GM19372 (cell line): ENCODE data around the gene RIPOR3.
"Not testable (repeated sequence)": the region's sequence is repeated elsewhere in the genome, so short reads cannot be mapped to it uniquely, and the experiment has no call there.

Experiments
- ATAC-seq: cut with Tn5 transposase; IDR thresholded peaks from one replicate; pipeline ENCODE4 v1.9.1; 2021; ENCODE audit warnings: mild to moderate bottlenecking, low read depth, moderate library complexity; ENCODE audit not compliant: unreplicated experiment

RIPOR3 gene

GRCh38 chr20:50704514-50704913 is 13.2 kb upstream of the RIPOR3 start:
- ATAC-seq, result no peak

DNA sequence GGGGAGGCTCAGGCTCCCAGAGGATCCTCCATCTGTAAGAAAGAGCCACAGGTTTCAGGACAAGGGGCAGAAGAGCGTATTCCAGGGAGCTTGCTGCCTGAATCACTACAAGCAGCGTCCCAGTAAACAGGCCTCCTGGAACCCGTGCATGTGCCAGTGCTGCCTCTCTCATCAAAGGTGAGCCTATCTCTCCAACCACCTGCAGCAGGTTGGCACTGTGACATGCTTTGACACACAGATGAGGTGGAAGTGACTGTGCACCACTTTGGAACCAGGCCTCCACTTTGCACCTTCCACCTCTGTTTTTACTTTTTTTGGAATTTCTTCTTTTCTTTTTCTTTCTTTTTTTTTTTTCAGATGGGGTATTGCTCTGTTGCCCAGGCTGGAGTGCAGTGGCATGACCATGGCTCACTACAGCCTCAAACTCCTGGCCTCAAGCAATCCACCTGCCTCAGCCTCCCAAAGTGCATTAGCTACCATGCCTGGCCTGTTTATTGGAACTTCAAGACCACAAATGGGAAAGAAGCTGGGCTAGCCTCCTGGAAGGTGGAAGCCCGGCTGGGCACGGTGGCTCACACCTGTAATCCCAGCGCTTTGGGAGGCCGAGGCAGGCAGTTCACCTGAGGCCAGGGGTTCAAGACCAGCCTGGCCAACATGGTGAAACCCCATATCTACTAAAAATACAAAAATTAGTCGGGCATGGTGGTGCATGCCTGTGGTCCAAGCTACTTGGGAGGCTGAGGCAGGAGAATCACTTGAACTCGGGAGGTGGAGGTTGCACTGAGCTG is 12.5 kb upstream of the RIPOR3 start:
- not testable (repeated sequence) for ATAC-seq

DNA sequence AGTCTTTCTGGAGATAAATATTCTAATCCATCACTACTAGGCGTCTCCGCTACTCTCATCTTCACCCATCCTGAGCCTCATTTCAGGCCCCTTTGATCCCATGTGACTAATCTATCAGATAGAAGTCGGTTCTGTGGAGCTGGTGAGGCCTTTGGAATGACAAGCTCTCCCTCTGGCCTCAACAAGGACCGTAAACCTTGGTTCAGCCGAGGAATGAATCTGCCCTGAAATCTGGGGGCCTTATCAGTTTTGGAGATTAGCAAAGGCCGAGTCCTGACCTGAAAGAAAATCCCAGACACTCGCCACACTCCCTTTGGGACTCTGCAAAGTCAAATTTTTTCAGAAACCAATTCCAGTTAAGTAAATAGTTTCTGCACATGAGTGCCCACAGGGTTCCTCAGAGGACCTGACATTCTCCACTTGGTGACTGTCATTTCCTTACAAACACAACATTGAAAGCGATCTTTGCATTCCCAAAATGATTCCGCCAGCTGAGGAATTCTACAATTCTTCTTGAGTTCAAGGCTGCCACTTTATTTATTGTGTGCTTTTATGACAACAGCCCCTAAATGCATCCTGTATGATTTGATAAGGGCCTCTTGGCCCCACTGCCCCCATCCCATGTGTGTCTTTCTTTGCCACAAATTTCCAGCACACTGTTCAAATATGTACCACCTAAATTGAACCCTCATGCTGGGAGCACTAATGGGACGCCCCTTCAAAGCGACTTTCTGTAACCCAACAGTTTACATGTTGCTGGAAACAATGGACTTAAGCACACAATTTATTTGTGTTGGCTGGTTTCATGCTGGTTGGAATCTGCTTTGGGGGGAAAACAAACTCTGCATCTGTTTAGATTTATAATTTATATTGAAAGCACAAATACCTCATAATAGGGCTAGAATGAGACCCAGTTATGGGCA is 10.0 kb upstream of the RIPOR3 start:
- ATAC-seq, result no peak

- ATAC-seq, result no peak
Observed at GRCh38 chr20:50699688-50700087, 8.3 kb upstream of the RIPOR3 start.

- not testable (repeated sequence) for ATAC-seq
Observed at GRCh38 chr20:50698255-50698654, 6.9 kb upstream of the RIPOR3 start.

DNA sequence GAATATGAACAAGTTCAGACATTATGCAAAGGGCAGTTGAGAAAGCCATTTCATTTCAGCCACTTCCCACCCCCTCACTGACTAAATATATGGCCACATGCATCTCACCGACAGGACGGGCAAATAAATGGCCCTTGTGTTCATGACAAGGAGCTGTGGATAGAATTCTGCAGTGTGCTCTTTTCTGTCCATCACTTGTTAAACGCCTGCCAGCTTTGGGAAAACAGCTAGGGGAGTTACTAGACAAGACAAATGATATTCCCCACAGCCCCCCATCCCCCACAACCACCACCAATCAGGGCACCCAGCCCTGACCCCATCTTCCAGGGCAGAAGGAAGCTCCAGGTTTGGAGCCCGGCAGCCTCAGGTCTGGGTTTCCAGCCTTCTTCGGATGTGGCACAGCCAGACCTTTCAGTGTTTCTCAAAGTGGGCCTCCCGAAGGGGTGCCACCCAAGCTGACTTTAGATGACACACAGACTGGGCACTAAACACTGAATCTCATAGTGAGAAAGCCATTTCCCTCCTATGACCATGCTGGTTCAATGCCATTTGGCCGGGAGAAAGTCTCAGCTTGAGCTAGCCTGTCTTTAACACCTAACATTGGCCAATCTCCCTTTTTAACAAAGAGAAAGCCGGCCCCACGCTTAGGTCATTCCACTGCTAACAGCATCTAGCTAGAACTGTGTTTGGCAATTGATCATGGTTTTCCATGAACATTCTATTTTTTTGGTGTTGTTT is 4.0 kb upstream of the RIPOR3 start:
- no peak for ATAC-seq

DNA sequence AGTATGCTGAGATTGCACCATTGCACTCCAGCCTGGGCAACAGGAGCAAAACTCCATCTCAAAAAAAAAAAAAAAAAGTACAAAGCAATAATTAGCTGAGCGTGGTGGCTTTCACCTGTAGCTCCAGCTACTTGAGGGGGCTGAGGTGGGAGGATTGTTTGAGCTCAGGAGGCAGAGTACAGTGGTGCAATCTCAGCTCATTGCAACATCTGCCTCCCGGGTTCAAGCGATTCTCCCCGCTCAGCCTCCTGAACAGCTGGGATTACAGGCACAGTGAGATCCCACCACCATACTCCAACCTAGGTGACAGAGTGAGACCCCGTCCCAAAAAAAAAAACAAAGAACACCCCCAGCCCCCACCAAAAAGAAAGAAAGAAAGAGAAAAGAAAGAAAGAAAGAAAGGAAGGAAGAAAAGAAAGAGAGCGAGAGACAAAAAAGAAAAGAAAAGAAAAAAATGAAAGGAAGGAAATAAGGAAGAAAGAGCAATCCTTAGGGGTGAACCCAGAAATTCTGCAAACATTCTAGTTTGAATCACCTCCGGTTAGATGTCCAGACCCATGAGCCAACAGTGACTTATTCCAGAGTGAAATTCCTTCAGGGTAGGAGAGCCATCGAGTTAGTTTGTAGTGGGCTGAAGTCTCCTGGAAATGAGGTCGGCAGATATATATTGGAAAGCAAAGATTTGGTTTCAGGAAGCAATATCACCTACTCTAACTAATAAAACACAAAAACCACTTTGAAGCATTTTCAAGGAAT is 3.2 kb upstream of the RIPOR3 start:
- ATAC-seq, result no peak

DNA sequence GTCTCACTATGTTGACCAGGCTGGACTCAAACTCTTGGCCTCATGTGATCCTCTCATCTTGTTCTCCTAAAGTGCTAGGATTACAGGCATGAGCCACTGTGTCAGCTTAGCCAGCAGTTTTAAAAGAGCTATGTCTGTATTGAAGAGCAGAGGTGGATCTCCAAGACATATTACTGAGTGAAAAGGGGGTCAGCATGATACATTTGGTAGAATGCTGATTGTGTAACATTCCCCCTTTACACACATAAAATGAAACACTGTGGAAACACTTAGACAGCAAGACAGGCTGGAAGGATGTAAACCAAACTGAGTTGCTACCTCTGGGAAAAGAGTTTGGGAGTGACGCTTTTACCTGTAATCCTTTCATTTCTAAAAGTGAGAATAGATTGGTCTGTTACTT is 1.7 kb upstream of the RIPOR3 start:
- no peak for ATAC-seq

DNA sequence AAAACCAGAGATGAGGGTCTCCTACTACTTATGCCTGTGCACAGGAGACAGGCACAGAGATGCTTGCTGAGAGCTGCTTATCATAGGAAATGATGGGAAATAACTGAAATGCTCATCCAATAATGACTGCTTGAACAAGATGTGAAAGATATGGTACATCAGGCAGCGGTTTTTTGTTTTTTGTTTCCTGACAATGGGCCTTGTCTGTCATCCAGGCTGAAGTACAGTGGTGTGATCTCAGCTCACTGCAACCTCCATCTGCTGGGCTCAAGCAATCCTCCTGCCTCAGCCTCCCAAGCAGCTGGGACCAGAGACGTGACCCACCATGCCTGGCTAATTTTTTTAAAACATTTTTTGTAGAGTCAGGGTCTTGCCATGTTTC is 1.2 kb upstream of the RIPOR3 start:
- ATAC-seq, result no peak

GRCh38 chr20:50691573-50692551 is 520 bp upstream of the RIPOR3 start:
- ATAC-seq, result no peak

- no peak for ATAC-seq
Observed at GRCh38 chr20:50689864-50690649, 1.3 kb downstream of the RIPOR3 start.

GRCh38 chr20:50688256-50688975 is 2.9 kb downstream of the RIPOR3 start:
- ATAC-seq, result no peak

DNA sequence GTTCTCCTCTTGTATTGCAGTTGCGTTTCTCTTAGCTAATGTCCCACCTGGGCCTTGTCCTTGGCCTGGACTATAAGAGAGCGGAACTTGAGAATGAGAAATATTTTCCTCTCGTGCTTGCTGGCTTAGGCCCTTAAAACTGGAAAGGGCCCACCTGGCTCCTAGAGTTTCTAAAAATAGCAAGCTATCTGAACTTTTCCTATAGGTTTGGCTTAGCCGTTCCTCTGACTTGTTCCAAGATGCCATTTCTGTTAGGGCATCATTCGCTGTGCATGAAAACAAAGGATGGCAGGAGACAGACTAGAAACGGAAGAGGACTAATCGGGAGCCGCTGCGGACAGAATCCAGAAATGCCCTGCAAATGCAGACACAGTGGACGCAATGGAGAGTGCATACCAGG is 4.5 kb downstream of the RIPOR3 start:
- ATAC-seq, result no peak

GRCh38 chr20:50683570-50683969 is 7.8 kb downstream of the RIPOR3 start:
- ATAC-seq, result no peak

GRCh38 chr20:50682947-50683530 is 8.3 kb downstream of the RIPOR3 start:
- ATAC-seq, result no peak

GRCh38 chr20:50682065-50682464 is 9.3 kb downstream of the RIPOR3 start:
- no peak for ATAC-seq

DNA sequence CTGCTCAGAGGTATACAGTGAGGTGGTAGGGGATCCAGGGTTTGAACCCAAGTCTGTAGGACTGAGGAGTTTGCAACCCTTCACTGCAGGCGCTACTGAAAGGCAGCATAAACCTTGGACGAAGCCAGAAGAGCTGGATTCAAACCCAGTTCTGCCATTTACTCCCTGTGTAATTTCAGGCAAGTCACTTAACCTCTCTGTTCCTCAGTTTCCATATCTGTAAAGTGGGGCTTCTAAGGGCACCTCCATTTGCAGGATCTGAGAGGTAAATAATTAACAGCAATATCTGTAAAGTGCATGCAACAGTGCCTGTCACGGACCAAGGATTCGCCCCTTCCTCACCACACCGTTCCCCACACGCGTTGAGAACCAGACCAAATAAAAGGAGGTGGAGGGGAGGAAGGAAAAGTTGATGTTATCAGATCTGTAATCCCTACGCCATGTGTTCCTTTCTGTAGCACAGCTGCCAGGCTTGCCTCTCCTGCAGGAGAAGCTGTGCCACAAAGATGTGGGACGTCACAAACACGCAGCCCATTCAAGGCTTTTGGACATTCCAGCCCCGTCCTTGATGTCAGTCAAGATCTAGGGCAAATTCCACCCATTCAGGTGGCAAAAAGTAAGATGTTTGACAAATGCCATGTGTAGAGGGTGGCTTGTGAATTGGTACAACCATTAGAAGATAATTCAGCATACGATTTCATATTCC is 9.8 kb downstream of the RIPOR3 start:
- ATAC-seq, result no peak
